OCI-LY7 (cell line): ENCODE data around the gene LBX2.

Experiments
- EZH2phosphoT487 ChIP-seq: fragments of 200-600 bp; sonication (generic); IDR thresholded peaks from 2 replicates; pipeline ENCODE4 v1.6.1; 2018; ENCODE audit warnings: low read depth, borderline replicate concordance, mild to moderate bottlenecking, mixed run types, antibody characterized with exemption, low read length, moderate library complexity, mixed read lengths
- TF ChIP-seq, protein P1 (sequence below): fragments of 200-600 bp; sonication (generic); conservative IDR thresholded peaks from 2 replicates; pipeline ENCODE4 v1.5.1; 2014; ENCODE audit warnings: mild to moderate bottlenecking, antibody characterized with exemption, low read length, moderate library complexity, mixed read lengths

DNA sequence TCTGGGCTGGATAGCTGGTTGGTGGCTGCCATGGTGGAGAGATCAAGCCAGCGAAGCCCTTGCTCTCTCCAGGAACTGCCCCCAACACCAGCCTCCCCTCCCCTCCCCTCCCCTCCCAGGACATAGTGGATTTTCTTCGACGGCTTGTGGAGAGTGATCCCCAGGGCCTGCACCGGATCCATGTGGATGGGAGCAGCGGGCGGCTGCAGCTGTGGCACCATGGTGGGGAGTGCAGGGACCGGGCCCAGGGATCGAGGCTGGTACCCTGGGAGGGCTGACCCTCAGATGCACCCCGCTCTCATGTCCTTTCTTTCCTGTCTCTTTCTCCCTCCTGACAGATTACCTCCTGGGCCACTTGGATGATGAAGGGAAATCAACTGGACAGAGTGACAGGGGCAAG lies 9.5 kb downstream of the LBX2 start:
- TF ChIP-seq, protein P1, sequence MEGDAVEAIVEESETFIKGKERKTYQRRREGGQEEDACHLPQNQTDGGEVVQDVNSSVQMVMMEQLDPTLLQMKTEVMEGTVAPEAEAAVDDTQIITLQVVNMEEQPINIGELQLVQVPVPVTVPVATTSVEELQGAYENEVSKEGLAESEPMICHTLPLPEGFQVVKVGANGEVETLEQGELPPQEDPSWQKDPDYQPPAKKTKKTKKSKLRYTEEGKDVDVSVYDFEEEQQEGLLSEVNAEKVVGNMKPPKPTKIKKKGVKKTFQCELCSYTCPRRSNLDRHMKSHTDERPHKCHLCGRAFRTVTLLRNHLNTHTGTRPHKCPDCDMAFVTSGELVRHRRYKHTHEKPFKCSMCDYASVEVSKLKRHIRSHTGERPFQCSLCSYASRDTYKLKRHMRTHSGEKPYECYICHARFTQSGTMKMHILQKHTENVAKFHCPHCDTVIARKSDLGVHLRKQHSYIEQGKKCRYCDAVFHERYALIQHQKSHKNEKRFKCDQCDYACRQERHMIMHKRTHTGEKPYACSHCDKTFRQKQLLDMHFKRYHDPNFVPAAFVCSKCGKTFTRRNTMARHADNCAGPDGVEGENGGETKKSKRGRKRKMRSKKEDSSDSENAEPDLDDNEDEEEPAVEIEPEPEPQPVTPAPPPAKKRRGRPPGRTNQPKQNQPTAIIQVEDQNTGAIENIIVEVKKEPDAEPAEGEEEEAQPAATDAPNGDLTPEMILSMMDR, result no peak
- no peak for TF ChIP-seq EZH2phosphoT487
